GM18502 (cell line): Measurements from ENCODE around the gene DUS4L.
"Not testable (repeated sequence)": the region's sequence is repeated elsewhere in the genome, so short reads cannot be mapped to it uniquely, and the experiment has no call there.

ENCODE experiments used
- ATAC-seq: cut with Tn5 transposase; IDR thresholded peaks from one replicate; pipeline ENCODE4 v1.9.1; 2021; ENCODE audit warnings: mild to moderate bottlenecking; ENCODE audit not compliant: unreplicated experiment, poor library complexity

The DUS4L gene

GRCh38 chr7:107563775-107564552 is at the start of gene DUS4L, which contains the start of gene COG5:
TSS of gene DUS4L (plus strand) at chr7:107563971. CDS start at chr7:107567071, 3,100 bp downstream.
TSS of gene COG5 (minus strand) at chr7:107563920. CDS start at chr7:107563896, 24 bp downstream.
- peak; percentile 96 for ATAC-seq

- ATAC-seq, result no peak
These were observed 37.1 kb upstream of the DUS4L start for GRCh38 chr7:107526672-107527071.

- no peak for ATAC-seq
These were observed 36.6 kb upstream of the DUS4L start for GRCh38 chr7:107527196-107527595.

- no peak for ATAC-seq
These were observed 35.3 kb upstream of the DUS4L start for GRCh38 chr7:107528461-107528860.

- no peak for ATAC-seq
These were observed 33.0 kb upstream of the DUS4L start for GRCh38 chr7:107530751-107531150.

- ATAC-seq, result no peak
These were observed 29.6 kb upstream of the DUS4L start for GRCh38 chr7:107534139-107534538.

- not testable (repeated sequence) for ATAC-seq
These were observed 26.5 kb upstream of the DUS4L start for GRCh38 chr7:107537228-107537627.

GRCh38 chr7:107538001-107538400 is 25.8 kb upstream of the DUS4L start:
- no peak for ATAC-seq

GRCh38 chr7:107543338-107543993 is 20.3 kb upstream of the DUS4L start:
- no peak for ATAC-seq

GRCh38 chr7:107544848-107545591 is 18.8 kb upstream of the DUS4L start:
- no peak for ATAC-seq

GRCh38 chr7:107551936-107552335 is 11.8 kb upstream of the DUS4L start:
- no peak for ATAC-seq

GRCh38 chr7:107555893-107556292 is 7.9 kb upstream of the DUS4L start:
- no peak for ATAC-seq

- no peak for ATAC-seq
These were observed 3.9 kb upstream of the DUS4L start for GRCh38 chr7:107559864-107560263.

GRCh38 chr7:107560898-107561516 is 2.8 kb upstream of the DUS4L start:
- no peak for ATAC-seq

- ATAC-seq, result peak; percentile 69
These were observed 543 bp upstream of the DUS4L start for GRCh38 chr7:107563081-107563774.

- ATAC-seq, result no peak
These were observed 955 bp downstream of the DUS4L start for GRCh38 chr7:107564553-107565298.

GRCh38 chr7:107570298-107570697 is 6.5 kb downstream of the DUS4L start:
- ATAC-seq, result no peak

GRCh38 chr7:107573537-107573936 is 9.8 kb downstream of the DUS4L start:
- no peak for ATAC-seq

GRCh38 chr7:107579554-107579884 is 15.7 kb downstream of the DUS4L start:
- ATAC-seq, result no peak
